SH-SY5Y (cell line): ENCODE measurements around the gene PTPRG.

ENCODE experiments used
- GATA2 ChIP-seq: IDR thresholded peaks from 2 replicates; pipeline ENCODE4 v1.6.1; 2011; ENCODE audit warnings: mild to moderate bottlenecking, low read depth, low read length
- GATA3 ChIP-seq: IDR thresholded peaks from 2 replicates; pipeline ENCODE4 v1.6.1; 2011; ENCODE audit warnings: low read depth, mild to moderate bottlenecking, low read length, moderate library complexity

- TF ChIP-seq GATA2 (no peak), GATA3 (no peak)
These were observed 483.6 kb downstream of the PTPRG start for GRCh38 chr3:62044874-62045411.
